ENCODE results near the gene FKBP4.

DNA sequence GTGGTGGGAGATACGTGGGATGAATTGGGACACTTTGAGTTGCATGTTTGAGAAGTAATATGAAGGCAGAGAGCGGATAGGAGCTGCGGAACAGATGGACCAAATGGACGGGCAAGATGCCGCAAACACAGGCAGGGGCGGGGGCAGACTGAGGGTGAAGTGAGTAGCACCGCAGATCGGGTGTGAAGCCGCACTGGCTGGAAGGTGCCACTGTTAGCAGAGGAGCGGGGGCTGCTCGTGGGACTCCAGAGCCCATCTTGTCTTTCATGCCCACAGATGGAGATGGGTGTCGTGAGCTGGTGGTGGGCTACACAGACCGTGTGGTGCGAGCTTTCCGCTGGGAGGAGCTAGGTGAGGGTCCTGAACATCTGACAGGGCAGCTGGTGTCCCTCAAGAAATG, 25.0 kb downstream of the FKBP4 start:
- no peak for TF ChIP-seq CTCF (conservative IDR thresholded peaks at IDR 0.05)
- TF ChIP-seq EZH2 (IDR thresholded peaks at IDR 0.05; ENCODE audit: low read depth): no peak

Measured in PC-9 (cell line).